Tibial artery (tissue), 4 donors: ENCODE results near the gene CDKL4.

Source experiments
- DNase-seq, 2 donors: peaks; one replicate each; pipeline ENCODE4 v3.0.0-alpha.2; 2019
- H3K27ac ChIP-seq, 2 donors: fragments of 200-600 bp; sonication (generic) in 1 of 2; 1 replicate in 1 of 2; 2 replicates in 1 of 2; pipeline ENCODE4 v1.5.1; 2018 to 2019; ENCODE audit warnings: mild to moderate bottlenecking in 1 of 2
- H3K27me3 ChIP-seq, 2 donors: fragments of 200-600 bp; sonication (generic) in 1 of 2; one replicate each; pipeline versions ENCODE4 v1.5.1 to v1.6.0; 2016 to 2019
- H3K36me3 ChIP-seq, 3 donors: fragments of 200-600 bp; sonication (generic) in 2 of 3; one replicate each; pipeline ENCODE4 v1.5.1; 2016 to 2019; ENCODE audit warnings: mild to moderate bottlenecking in 2 of 3
- H3K4me1 ChIP-seq, 4 donors: fragments of 200-600 bp; sonication (generic) in 2 of 4; 1 replicate in 3 of 4; 2 replicates in 1 of 4; pipeline ENCODE4 v1.5.1; 2016 to 2019
- H3K4me3 ChIP-seq, 2 donors: fragments of 200-600 bp; sonication (generic) in 1 of 2; 1 replicate in 1 of 2; 2 replicates in 1 of 2; pipeline ENCODE4 v1.5.1; 2018 to 2019; ENCODE audit warnings: mild to moderate bottlenecking in 2 of 2
- H3K9me3 ChIP-seq, 3 donors: fragments of 200-600 bp; sonication (generic) in 1 of 3; one replicate each; pipeline ENCODE4 v1.5.1; 2016 to 2019
- CTCF ChIP-seq, 2 experiments: fragments of 200-600 bp in 1 of 2; fragments of 450-650 bp in 1 of 2; IDR thresholded peaks; one replicate each; pipeline ENCODE4 v1.5.1; 2017 to 2019; ENCODE audit warnings: antibody characterized with exemption in 2 of 2, mild to moderate bottlenecking in 1 of 2, moderate library complexity in 1 of 2
- intact Hi-C: fragments of 100-400 bp; cut with DNase I; formaldehyde crosslinking; loops from one replicate; pipeline ENCODE4 v1.15.0; 2023; ENCODE audit warnings: low total_unique reads

The CDKL4 gene

GRCh38 chr2:39221459-39221858 lies 22.3 kb downstream of the CDKL4 start:
- intact Hi-C loops: no loop called here
- H3K4me3 ChIP-seq: no peak overlapping the region
- DNase-seq: no peak
- H3K27ac ChIP-seq: no peak overlapping the region
- no peaks in the 10 kb centered on the region for H3K36me3 ChIP-seq
- no peak for TF ChIP-seq CTCF (IDR thresholded peaks at IDR 0.05)
- H3K4me1 ChIP-seq: no peaks in the 10 kb centered on the region
- no peaks in the 10 kb centered on the region for H3K9me3 ChIP-seq
- H3K27me3 ChIP-seq: no peaks in the 10 kb centered on the region

- H3K27me3 ChIP-seq: no peaks in the 10 kb centered on the region
- H3K36me3 ChIP-seq: no peaks in the 10 kb centered on the region
- no peak for DNase-seq
- H3K4me3 ChIP-seq: no peak overlapping the region
- intact Hi-C loops: no loop called here
- no peaks in the 10 kb centered on the region for H3K9me3 ChIP-seq
- no peak for TF ChIP-seq CTCF (IDR thresholded peaks at IDR 0.05)
- H3K27ac ChIP-seq: no peak overlapping the region
- no peaks in the 10 kb centered on the region for H3K4me1 ChIP-seq
These were observed 23.6 kb downstream of the CDKL4 start for GRCh38 chr2:39220136-39220535.

- intact Hi-C loops: no loop called here
- no peak overlapping the region for H3K4me3 ChIP-seq
- H3K27me3 ChIP-seq: no peaks in the 10 kb centered on the region
- H3K4me1 ChIP-seq: no peaks in the 10 kb centered on the region
- H3K27ac ChIP-seq: no peak overlapping the region
- no peak for DNase-seq
- no peak for TF ChIP-seq CTCF (IDR thresholded peaks at IDR 0.05)
- no peaks in the 10 kb centered on the region for H3K36me3 ChIP-seq
- H3K9me3 ChIP-seq: no peaks in the 10 kb centered on the region
These were observed 25.4 kb downstream of the CDKL4 start for GRCh38 chr2:39218391-39218790.

- Histone ChIP-seq H3K4me3 (no peak overlapping the region), H3K27ac (no peak overlapping the region), H3K4me1 (no peaks in the 10 kb centered on the region), H3K36me3 (no peaks in the 10 kb centered on the region), H3K9me3 (no peaks in the 10 kb centered on the region), H3K27me3 (no peaks in the 10 kb centered on the region)
- DNase-seq: no peak
- TF ChIP-seq CTCF (IDR thresholded peaks at IDR 0.05): no peak
- intact Hi-C loops: no loop called here
These were observed 26.6 kb downstream of the CDKL4 start for GRCh38 chr2:39217192-39217550.

- Histone ChIP-seq H3K27ac (no peak overlapping the region), H3K4me3 (no peak overlapping the region), H3K36me3 (no peaks in the 10 kb centered on the region), H3K27me3 (no peaks in the 10 kb centered on the region), H3K4me1 (no peaks in the 10 kb centered on the region), H3K9me3 (no peaks in the 10 kb centered on the region)
- DNase-seq: no peak
- intact Hi-C loops: no loop called here
- TF ChIP-seq CTCF (IDR thresholded peaks at IDR 0.05): no peak
These were observed 27.2 kb downstream of the CDKL4 start for GRCh38 chr2:39216346-39217191.
